GM18861 (cell line): Measurements from ENCODE around the gene PDE4B.

Experiments
- ATAC-seq: cut with Tn5 transposase; IDR thresholded peaks from one replicate; pipeline ENCODE4 v1.9.1; 2021; ENCODE audit not compliant: unreplicated experiment

Gene PDE4B

DNA sequence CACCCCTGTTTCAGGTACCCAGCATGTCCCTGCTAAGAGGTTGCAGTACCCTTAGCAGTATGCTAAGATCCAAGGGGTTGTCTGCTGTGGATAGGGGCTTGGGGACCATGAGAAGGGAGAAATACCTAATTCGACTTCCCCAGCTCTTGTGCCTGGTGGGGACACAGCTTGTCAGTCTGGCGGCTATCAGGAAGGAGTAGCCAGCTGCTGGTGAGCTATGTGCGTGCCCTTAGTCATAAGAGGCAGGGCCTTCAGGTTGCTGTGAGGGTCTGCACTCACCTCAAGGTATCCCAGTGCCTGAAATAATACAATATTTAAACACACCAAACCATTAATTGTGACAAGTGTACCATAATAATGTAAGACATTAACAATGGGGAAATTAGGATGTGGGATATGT lies 536.2 kb downstream of the PDE4B start:
- ATAC-seq = no peak

DNA sequence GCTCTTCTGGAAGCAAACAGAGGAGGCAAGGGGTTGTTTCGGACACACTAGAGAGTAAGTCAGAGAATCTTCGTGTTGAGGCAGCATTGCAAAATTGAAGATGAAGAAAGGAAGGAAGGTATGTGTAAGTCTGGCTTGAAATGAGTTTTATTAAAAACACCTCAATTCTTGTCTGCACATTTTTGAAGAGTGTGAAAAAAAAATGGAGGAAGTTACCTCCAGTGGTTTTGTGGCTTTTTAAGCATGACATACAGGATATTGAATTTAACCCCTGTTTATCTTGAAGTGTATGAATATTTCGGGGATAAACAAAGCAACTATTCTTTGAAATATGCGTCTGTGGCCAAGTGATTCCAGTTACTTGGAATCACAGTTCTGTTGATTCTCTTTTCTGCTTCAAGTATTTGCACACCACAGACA lies 538.0 kb downstream of the PDE4B start:
- no peak for ATAC-seq

DNA sequence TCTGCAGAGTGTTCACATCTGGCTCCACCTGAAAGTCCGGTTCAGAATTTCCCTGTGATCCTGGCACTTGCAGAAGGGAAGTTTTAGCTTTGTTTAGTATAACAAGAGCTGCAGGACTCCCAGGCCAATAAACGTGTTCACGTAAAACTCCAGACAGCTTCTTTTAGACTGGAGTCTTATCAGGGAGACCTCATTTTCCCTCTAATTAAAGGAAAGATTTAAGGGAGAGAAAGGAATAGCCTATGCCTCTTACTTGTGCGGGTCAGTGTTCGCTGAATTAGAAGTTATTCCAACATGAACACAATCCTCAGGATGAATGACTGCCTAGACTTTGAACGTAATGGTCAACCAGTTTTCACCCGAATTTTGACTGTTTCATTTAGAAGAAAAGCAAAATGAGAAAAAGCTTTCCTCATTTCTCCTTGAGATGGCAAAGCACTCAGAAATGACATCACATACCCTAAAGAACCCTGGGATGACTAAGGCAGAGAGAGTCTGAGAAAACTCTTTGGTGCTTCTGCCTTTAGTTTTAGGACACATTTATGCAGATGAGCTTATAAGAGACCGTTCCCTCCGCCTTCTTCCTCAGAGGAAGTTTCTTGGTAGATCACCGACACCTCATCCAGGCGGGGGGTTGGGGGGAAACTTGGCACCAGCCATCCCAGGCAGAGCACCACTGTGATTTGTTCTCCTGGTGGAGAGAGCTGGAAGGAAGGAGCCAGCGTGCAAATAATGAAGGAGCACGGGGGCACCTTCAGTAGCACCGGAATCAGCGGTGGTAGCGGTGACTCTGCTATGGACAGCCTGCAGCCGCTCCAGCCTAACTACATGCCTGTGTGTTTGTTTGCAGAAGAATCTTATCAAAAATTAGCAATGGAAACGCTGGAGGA lies 539.2 kb downstream of the PDE4B start:
- no peak for ATAC-seq

DNA sequence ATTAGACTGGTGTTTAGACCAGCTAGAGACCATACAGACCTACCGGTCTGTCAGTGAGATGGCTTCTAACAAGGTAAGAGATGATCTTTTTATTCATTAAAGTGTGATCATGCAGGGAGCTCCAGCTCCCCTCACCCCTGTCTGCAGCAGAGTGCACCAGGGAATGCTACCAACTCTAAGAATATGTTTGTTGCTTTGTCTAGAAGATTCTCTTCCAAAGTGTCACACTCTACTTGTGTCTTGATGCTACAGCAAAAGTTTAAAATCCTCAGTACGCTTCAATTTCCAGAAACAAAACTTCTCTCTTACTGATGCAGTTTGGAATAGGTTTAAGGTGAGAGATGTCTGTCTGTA lies 539.8 kb downstream of the PDE4B start:
- no peak for ATAC-seq

DNA sequence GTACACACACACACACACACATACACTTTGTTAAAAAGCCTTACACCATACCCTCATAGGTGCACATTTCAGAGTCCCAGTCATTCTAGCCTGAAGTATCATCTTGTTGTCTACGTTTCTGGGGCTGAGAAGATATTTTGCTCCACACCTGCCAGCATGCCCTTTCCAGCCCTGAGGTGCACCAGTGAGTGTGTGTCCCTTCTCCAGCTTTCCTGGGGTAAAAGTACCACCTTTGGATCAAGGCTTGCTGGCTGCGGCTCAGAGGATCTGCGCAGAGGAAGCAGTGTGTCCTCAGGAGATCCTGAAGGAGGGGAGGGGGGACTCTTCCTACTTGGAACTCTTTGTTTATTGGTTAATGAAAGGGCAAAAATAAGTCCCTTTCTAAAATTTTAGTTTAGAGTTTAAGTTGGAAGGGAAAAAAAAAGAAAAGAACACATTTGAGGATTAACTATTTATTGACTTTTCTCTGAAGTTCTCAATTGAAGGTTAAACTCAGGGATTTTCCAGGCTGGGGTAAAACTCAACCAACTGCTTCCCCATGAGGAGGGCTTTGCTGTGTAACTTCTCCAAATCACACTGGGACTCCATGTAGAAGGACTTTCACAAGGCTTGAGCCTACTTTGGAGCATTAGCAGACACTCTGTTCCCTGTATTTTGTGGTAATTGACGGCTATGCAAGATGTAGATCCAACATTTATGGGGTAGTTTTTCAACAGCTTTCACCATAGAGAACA lies 540.9 kb downstream of the PDE4B start:
- no peak for ATAC-seq

DNA sequence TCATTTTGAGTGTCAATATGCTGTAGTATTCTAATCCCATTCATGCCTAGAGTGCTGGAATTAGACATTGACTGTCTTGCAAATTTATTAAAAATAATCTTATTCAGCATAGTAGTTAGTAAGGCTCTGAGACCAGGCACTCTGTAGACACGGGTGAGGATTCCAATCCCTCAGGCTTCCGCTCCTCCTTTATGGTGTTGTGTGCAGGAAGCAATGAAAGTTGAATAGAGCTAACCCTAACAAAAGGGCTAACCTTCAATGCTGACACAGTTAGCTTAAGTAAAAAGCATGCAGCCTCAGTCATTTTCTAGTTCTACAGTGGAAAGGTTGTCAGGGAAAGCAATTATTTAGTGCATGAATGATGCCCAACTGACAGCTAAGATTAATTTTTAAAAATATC lies 541.6 kb downstream of the PDE4B start:
- no peak for ATAC-seq

DNA sequence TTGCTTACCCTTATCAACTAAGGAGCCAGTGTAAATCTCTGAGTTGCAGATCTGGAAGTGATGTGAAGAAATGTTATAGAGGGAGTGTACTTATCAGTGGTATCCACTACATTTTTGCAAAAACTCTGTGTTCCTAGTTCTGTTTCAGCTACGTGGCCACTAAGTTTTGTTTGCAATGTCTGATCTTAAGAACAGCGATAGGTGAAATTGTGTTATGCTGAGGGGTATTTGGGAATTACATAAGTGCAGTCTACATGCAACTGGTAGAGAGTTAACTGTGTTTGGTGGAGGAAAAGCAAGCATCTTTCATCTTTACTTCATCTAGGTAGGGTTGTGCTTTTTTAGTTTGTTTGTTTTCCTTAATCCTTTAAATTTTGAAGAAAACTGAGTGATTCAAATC lies 542.4 kb downstream of the PDE4B start:
- ATAC-seq = no peak

DNA sequence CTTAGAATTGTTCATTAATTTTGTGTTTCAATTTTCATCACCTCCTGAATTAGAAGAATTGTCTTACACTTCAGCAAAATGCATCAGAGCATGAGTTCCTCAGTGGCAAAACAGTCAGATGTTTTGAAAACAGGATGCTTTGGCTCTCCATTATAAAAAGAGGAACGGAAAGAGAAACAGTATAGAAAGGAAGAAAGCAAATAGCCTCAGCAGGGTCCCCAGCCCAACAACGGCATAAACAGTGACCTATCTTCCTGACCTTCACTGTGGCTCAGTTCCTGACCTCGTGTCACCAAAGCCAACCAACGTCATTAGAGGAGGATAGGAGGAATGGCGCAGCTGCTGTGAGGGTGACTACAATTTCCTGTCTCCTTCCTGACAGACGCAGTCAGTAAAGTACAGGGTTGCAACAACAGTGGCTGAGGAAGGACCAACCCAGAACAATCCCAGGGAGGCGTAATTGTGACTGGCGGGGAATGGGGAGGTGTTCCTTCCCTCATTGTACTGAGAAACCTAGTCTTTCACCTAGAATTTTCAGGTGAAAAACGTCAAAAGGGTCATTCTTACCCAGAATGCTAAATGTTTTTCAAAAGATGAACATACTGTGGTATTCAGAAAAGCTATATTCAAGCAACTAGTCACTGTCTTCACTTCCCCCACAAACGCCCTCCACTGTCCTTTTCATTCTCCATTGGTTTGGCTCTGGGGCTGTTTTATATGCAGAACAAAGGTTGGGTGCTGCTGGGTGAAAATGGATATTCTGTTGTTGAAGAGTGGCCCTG lies 543.4 kb downstream of the PDE4B start:
- peak; percentile 84 for ATAC-seq

DNA sequence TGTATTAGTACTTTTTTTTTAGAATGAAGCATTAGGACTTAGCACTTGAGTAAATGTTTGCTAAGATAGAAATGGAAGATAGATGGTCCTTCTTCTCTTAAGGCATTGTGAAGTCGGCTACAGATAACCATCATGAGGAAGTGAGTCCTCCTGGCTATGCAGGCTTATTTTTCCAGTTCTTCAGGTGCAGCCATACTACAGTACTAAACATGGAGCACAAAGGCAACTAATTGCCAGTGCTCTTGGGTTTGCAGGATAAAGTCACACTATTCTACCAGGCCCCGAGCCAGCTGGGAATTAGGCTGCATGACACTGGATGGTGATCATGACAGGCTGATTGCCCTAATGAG lies 543.9 kb downstream of the PDE4B start:
- ATAC-seq = no peak

DNA sequence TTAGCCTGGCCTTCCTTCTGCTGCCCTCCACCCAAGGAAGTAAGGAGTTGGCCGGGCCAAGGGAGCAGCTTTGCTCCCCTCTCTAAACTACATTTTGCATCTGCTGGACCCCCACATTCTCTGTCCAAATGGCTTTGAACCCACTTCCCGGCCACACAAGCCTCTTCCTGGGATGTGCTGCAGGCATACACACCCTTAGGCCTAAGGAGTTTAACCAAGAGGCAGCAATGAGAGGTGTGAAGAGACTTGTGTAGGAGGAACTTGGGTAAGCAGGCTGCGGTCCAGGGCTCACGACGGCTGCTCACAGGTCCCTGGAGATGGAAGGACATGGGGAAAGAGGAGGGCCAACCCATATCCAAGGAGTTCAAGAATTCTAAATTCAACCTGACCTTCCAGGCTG lies 544.6 kb downstream of the PDE4B start:
- no peak for ATAC-seq

DNA sequence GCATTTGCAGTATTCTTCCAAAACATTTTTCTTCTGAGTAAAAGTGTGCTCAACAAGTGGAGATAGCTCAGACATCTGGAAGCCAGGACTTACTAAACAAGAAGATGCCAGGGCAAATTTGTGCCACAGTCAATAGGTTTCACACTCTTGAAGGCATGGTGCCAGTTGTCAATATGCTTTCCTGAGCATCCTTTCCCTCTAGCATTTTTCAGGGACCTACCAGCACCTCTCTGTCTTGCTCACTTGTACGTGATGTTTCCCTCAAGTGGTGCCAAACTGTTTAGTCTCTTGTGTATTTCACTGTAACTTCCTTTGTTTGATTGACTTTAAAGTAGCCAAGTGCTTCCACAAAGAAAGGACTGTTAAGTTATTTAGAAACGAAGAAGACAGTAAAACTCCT lies 547.2 kb downstream of the PDE4B start:
- ATAC-seq = no peak

DNA sequence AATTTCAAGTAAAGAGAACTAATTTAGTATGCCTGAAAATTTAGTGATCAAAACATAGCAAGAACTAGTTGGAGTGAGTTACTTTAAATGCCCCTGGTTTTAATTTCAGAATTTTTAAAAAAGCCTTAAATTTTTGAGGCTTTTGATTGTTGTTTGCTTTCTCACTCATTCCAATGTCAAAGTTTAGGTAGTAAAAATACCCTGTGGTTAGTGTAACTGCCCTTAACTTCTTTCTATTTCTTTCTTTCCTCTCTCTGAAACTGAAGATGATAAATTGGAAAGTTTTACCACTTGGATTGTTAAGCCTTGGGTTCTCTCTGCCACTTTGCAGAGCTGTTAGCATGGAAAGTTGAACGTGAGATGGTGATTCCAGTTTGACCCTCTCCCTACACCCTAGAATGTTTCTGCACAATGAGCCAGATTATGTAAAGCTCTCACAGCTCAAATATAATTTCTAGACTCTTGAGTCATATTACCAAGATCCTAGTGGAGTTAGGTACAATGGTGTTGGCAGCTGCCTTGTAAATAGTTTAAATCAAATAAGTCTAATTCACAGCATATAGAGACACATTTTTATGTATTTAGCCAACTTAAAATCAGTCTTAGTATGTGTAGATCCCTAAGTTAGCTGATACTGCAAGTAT lies 548.9 kb downstream of the PDE4B start:
- no peak for ATAC-seq

DNA sequence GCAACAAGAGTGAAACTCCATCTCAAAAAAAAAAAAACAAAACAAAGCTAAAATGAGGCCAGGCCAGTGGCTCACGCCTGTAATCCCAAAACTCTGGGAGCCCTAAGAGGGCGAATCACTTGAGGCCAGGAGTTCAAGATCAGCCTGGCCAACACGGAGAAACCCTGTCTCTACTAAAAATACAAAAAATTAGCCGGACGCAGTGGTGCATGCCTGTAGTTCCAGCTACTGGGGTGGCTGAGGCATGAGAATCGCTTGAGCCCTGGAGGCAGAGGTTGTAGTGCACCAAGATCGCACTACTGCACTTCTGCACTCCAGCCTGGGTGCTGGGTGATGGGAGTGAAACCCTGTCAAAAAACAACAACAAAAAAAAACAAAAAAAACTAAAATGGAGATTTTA lies 550.0 kb downstream of the PDE4B start:
- no peak for ATAC-seq

DNA sequence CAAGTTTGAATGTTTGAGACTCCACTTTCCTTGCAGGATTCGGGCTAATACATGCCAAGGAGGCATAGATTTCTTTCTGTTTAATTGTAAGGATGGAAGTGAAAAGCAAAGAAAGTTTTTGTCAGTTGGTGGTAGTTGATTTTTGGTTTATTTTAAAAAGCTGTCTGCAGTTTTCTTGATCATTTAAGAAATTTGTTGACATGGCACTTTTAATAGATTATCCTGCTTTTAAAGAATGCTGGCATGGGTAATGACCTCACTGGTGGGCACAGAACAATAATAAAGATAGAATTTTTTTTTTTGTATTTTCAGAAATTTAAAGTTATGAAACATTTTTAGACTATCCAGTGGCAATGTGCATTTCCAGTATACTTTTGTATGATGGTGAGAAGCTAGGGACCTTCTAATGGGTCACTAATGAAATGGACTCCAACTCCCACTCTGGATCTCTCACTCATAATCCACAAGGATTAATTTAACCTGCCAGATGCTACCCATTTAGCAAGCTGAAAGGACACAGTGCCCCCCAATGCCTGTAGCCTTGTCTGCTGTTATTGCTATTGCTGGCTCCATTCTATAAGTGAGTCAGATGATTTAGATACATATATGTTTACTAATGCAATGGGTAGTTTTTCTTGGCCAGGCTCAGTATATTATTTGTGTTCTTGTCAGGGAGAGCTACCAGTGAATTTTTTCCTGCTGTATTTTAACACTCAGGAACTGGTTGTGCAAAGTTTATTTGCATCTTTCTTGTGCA lies 551.1 kb downstream of the PDE4B start:
- ATAC-seq = no peak

DNA sequence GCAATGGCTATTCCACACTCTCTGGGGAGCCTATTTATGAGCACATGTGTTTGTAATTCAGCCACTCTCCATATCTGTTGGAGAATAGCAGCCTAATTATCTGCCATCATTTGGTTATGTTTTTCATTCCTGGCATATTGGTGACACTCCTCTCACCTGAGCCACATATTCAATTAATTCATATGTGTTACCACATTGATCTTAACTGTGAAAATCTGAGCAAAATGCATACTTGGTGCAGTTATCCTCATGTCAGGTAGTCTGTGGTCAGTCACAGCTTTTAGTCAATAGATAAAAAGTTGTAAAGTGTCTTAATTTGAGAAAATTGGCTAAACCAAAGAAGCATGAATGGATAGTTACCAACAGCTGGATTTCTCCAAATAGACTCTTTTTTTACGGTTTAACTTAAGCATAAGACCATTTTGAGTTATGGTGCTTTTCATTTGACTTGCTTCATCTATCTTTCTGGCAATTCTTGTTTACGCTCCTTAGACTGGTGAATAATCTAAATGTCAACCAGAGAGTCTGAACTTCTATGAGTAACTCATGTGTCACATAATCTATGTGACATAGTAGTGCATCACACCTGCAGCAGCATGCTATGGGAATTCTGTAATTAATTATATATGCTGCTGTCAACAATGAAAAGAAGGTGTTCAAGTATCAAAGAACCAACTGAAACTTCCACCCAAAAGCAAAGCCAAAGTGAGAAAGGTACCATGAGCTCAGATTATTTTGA lies 553.5 kb downstream of the PDE4B start:
- no peak for ATAC-seq

DNA sequence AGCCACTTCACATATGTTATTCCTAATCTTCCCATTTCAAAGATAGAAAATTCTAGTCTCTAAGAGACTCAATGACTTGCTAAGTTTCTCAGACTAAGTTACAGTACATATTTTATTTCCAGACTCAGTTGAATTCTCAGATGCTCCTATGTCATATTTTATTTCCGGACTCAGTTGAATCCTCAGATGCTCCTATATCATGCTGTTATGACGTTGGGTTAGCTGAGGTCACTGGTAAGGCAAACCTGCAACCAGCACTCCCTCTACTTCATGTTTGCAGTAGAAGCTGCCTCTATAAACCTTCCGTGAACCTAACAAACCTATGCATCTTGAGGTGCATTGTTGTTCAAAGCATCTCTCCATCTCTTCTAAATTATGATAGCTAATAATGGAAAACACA lies 554.2 kb downstream of the PDE4B start:
- ATAC-seq = no peak

DNA sequence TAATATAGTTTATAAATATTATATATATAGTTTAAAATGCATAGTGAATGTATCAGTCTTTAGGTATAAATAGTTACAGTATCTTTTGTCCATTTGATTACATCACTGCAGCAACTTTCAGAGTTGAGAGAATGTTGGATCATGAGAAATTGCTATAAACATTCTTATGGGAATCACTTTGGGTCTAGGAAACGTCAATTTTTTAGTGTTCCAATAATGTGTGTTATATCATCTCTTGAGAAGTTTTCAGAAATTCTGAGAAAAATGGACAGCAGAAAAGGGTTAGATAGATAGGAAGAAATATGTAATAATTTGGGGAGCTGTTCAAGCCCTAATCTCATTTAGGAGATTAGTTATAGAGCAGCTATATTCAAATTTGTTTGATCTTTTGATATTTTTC lies 556.1 kb downstream of the PDE4B start:
- ATAC-seq = no peak

DNA sequence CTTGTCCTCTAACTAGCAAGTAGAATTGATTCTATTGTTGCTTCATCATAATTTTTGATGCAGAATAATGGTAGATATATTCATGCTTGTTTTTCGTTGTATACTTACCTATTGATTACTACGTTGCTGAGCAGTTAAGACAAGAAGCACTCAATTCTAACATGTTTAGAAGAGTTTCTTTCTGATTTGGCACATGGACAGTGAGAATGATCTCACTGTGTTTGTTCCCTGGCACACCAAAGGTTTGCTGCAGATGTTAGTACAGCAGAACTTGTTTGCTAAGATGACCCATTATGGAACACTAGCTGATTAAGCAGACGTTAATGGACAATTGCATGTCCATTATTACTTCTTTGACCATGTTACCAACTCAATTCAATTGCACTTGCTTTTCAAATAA lies 556.5 kb downstream of the PDE4B start:
- no peak for ATAC-seq

DNA sequence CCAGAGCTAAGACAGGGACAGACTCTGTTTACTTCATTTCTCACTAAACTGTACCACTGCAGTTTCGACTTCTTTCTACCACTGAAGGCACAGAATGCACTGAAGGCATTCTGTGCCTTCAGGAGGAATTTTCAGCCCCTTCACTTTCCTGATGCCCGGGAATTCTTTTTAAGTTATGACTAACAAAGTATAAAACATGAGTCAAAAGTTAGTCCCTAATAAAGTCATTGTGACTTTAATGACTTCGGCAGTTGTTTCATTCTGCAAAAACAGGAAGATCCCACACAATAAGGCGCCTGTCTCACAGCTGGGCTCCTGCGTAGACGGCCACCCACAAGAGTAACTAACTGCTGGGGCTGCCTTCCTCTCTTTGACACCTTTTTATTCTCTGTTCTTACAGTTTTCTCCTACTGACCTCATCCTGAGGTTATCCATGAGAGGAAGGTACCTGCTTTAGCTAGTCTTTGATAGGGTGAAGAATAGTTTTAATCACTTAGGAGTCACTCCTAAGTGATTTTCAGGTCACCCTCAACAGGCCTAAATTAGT lies 557.4 kb downstream of the PDE4B start:
- peak; percentile 43 for ATAC-seq

DNA sequence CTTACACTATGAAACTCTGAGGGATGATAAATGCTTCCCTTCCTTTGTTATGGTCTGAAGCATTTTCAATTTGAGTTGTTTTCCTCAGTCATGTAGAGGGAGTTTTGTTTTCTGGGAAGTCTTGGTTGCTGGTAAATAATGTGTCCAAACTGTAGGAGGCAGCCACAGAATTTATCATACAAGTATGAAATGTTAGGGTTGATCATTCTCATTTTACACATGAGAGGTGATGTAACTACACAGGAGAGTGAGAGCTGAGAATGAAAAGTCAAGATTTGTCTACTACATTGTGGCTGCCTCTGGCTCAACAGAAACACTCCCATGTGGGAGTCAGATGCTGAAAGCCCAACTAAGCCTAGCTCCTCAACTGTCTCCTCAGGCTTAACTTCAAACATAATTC lies 558.8 kb downstream of the PDE4B start:
- ATAC-seq = no peak
